K562 (cell line): ENCODE data around the gene CSTPP1. TPM values are rescaled to one million over a fixed set of nuclear protein-coding genes. Genes with fewer than 3 reads are reported as not detected.

Experiments used
- ETV5 ChIP-seq: sonication (generic); formaldehyde crosslinking; IDR thresholded peaks from 2 replicates; pipeline ENCODE4 v1.4.0; 2020; ENCODE audit warnings: low read depth, mild to moderate bottlenecking, missing genetic modification reagents
- polyA plus RNA-seq, 8 experiments: library from polyadenylated mRNA; depleted of rRNA in 4 of 8; stranded (reverse) in 5 of 8; unstranded in 3 of 8; fragments of >200 nt; fragmentation: Nextera tagmentation in 2 of 8; fragmentation: Illumina TruSeq in 1 of 8; extraction: Ambion mirVana in 2 of 8; extraction: Trizol in 1 of 8; gene quantifications; 2 replicates each; pipeline versions ENCODE4 v1.2.1 to v1.2.3, GENCODE V29; 2011 to 2014; ENCODE audit warnings: inconsistent platforms in 1 of 8, missing spikeins in 1 of 8
- total RNA-seq, 7 experiments: library from RNA; depleted of rRNA in 6 of 7; stranded (reverse); fragments of >200 nt in 6 of 7; fragmentation: Illumina TruSeq in 2 of 7; extraction: Trizol in 2 of 7; gene quantifications; 2 replicates each; pipeline versions ENCODE4 v1.2.1 to v1.2.3, GENCODE V29; 2011 to 2021; ENCODE audit warnings: low replicate concordance in 1 of 7
- TF ChIP-seq, protein P1 (sequence below): fragments of 450-650 bp; IDR thresholded peaks from 2 replicates; pipeline ENCODE4 v1.6.1; 2016; ENCODE audit warnings: mild to moderate bottlenecking, moderate library complexity

The CSTPP1 gene
- total and polyA plus RNA-seq, 9 of the 15 experiments (the other 6 are each of a cell fraction or from before 2014, with no cell fraction given), result 6.5 to 17.8 (median 9.2) TPM

DNA sequence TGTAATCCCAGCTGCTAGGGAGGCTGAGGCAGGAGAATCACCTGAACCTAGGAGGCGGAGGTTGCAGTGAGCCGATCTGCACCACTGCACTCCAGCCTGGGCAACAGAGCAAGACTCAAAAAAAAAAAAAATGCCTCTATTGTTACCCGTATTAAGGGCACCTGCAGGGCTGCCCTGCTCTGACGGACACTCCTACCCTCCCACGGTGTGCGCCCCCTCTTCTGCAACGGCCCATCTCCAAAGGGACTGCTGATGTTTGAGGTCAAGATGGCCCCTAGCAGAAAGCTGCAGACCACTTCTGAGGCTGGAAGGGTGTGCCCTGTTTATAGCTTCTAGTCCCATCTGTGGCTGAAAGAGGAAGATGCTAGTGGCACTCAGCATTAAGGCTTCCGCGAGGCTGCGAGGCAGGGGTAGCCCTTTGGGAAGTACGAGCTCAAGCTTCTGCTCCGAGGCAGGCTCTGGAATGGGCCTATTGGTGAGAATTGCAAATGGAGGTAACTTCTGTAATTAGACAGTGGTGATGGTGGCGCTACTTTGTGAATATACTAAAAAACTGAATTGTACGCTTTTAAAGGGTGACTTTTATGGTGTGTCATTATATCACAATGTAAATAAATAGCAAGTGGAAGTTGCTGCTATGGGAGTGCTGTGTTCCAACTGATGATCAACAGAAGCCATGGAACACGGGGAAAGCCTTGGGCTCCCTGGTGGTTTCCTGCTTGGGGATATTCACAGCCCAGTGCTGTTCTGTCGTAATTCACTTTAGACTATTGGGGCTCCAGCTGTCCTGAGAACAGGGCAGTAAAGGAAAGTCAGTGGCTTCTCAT is 215.8 kb downstream of the CSTPP1 start (continued):
- TF ChIP-seq, protein P1, sequence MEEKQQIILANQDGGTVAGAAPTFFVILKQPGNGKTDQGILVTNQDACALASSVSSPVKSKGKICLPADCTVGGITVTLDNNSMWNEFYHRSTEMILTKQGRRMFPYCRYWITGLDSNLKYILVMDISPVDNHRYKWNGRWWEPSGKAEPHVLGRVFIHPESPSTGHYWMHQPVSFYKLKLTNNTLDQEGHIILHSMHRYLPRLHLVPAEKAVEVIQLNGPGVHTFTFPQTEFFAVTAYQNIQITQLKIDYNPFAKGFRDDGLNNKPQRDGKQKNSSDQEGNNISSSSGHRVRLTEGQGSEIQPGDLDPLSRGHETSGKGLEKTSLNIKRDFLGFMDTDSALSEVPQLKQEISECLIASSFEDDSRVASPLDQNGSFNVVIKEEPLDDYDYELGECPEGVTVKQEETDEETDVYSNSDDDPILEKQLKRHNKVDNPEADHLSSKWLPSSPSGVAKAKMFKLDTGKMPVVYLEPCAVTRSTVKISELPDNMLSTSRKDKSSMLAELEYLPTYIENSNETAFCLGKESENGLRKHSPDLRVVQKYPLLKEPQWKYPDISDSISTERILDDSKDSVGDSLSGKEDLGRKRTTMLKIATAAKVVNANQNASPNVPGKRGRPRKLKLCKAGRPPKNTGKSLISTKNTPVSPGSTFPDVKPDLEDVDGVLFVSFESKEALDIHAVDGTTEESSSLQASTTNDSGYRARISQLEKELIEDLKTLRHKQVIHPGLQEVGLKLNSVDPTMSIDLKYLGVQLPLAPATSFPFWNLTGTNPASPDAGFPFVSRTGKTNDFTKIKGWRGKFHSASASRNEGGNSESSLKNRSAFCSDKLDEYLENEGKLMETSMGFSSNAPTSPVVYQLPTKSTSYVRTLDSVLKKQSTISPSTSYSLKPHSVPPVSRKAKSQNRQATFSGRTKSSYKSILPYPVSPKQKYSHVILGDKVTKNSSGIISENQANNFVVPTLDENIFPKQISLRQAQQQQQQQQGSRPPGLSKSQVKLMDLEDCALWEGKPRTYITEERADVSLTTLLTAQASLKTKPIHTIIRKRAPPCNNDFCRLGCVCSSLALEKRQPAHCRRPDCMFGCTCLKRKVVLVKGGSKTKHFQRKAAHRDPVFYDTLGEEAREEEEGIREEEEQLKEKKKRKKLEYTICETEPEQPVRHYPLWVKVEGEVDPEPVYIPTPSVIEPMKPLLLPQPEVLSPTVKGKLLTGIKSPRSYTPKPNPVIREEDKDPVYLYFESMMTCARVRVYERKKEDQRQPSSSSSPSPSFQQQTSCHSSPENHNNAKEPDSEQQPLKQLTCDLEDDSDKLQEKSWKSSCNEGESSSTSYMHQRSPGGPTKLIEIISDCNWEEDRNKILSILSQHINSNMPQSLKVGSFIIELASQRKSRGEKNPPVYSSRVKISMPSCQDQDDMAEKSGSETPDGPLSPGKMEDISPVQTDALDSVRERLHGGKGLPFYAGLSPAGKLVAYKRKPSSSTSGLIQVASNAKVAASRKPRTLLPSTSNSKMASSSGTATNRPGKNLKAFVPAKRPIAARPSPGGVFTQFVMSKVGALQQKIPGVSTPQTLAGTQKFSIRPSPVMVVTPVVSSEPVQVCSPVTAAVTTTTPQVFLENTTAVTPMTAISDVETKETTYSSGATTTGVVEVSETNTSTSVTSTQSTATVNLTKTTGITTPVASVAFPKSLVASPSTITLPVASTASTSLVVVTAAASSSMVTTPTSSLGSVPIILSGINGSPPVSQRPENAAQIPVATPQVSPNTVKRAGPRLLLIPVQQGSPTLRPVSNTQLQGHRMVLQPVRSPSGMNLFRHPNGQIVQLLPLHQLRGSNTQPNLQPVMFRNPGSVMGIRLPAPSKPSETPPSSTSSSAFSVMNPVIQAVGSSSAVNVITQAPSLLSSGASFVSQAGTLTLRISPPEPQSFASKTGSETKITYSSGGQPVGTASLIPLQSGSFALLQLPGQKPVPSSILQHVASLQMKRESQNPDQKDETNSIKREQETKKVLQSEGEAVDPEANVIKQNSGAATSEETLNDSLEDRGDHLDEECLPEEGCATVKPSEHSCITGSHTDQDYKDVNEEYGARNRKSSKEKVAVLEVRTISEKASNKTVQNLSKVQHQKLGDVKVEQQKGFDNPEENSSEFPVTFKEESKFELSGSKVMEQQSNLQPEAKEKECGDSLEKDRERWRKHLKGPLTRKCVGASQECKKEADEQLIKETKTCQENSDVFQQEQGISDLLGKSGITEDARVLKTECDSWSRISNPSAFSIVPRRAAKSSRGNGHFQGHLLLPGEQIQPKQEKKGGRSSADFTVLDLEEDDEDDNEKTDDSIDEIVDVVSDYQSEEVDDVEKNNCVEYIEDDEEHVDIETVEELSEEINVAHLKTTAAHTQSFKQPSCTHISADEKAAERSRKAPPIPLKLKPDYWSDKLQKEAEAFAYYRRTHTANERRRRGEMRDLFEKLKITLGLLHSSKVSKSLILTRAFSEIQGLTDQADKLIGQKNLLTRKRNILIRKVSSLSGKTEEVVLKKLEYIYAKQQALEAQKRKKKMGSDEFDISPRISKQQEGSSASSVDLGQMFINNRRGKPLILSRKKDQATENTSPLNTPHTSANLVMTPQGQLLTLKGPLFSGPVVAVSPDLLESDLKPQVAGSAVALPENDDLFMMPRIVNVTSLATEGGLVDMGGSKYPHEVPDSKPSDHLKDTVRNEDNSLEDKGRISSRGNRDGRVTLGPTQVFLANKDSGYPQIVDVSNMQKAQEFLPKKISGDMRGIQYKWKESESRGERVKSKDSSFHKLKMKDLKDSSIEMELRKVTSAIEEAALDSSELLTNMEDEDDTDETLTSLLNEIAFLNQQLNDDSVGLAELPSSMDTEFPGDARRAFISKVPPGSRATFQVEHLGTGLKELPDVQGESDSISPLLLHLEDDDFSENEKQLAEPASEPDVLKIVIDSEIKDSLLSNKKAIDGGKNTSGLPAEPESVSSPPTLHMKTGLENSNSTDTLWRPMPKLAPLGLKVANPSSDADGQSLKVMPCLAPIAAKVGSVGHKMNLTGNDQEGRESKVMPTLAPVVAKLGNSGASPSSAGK, result no peak
- TF ChIP-seq ETV5 (CRISPR knock-in tag), result no peak
